GM21526 (cell line): ENCODE measurements around the gene CASTOR2.
"Not testable (repeated sequence)": the region's sequence is repeated elsewhere in the genome, so short reads cannot be mapped to it uniquely, and the experiment has no call there.

Source experiments
- ATAC-seq: cut with Tn5 transposase; IDR thresholded peaks from one replicate; pipeline ENCODE4 v1.9.1; 2021; ENCODE audit warnings: moderate library complexity; ENCODE audit not compliant: unreplicated experiment, low FRiP score

The CASTOR2 gene

DNA sequence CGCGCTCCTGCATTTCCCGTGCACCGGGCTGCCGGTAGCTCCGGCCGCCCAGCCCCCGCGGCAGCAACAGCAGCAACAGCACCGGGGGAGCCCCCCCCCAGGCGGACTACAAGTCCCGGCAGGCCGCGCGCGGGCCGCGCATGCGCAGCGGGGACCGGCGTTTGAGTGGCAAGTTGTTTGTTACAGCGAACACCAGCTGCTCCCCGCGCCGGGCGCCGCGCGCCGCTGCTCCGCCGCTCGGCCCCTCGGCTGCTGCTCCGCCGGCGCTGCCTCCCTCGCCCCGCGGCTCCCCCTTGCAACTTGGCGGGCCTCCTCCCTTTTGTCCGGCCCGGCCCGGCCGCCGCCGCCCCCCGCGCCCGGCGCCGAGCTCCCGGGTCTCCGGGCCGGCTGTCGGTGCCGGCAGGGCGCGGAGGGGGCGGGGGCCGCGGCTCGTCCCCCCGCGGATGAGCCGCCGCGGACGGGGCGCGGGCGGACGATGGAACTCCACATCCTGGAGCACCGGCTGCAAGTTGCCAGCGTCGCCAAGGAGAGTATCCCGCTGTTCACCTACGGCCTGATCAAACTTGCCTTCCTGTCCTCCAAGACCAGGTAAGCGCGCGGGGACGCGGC lies at the start of gene CASTOR2:
TSS of gene CASTOR2 (plus strand) at position 195 of the 609 bp plus-strand sequence. CDS start at position 476, 281 bp downstream.
- ATAC-seq = peak; percentile 77

DNA sequence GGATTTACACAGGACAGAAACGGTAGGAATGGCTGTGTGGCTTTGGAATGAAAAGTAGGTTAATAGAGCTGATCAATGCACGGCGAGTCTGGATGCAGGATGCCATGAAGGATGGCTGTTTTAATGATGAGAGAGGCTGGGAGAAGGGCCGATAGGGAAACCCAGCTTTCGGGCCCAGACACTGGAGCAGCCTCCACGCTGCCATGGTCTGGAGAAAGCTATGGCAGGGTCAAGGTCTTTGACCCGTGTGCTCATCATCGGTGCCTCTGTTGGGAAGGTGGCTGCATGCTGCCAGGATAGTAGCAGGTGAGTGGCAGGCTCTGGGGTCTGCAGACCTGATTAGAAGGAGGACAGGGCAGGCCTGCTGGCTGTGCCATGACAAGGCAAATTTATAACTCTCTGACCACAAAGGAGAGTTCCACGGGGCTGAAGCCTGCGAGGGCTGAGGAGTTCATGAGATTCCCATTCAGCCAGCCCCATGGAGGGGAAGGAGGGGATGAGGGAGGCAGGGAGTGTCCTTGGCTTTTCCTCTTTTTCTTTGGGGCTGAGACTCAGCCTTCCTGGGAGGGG lies 42.1 kb upstream of the CASTOR2 start:
- not testable (repeated sequence) for ATAC-seq

DNA sequence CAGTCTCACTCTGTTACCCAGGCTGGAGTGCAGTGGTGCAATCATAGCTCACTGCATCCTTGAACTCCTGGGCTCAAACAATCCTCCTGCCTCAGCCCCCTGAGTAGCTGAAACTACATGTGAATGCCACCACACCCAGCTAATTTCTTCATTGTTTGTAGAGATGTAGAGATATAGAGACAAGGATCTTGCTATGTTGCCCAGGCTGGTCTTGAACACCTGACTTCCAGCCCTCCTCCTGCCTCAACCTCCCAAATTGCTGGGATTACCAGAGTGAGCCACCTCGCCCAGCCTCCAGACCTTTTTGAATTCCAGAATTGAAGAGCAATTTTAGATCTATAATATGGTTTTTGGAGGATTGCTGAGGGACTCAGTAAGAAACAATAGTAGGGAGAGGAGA lies 40.9 kb upstream of the CASTOR2 start:
- ATAC-seq = not testable (repeated sequence)

DNA sequence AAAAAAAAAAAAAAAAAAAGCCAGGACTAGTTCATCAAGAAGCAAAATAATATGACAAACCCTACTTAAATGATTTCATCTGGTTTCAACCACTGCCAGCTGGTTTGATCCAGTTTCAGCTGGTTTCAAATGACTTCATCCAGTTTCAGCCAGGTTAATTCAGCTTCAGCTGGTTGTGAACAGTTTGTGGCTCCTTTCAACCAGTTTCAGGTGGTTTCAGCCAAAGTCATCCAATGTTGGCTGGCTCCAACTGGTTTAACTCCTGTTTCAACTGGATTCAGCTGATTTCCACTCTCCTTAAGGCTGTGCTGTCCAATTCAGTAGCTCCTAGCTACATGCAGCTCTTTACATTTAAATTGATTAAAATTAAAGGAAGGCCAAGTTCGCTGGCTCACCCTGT lies 37.5 kb upstream of the CASTOR2 start:
- ATAC-seq = not testable (repeated sequence)

DNA sequence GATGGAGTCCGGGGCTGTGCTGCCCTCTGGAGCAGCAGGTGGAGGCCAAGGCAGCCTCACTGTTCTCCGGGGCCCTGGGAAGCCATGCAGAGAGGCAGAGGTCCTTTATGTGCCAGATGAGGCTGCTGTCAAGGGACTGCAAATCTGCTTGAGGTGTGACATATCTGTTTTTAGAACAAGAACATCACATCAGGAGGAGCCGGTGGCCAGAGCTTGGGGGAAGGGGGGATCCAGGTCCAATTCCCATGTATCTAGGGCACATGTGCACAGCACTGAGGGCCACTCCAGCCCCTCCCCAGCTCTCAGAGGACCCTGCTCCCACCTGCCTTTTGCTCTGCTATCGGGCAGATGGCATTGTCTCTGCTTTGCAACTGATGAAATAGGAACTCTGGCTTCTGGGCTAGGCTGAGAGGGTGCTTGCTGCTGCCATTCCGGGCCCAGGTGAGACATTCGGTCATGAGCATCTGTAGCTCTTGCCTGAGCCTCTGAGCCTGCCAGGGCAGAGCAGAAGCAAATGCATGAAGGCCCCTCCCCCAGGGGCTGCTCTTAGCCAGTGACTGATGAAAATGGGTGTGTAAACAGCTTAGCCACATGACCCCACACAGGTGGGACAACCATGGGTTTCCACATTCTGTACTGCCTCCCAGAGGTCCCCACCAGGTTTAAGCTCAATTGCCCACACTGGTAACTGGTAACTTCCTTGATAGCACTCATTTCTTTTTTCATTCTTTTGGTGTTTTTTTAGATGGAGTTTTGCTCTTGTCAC lies 32.8 kb upstream of the CASTOR2 start:
- ATAC-seq = not testable (repeated sequence)

DNA sequence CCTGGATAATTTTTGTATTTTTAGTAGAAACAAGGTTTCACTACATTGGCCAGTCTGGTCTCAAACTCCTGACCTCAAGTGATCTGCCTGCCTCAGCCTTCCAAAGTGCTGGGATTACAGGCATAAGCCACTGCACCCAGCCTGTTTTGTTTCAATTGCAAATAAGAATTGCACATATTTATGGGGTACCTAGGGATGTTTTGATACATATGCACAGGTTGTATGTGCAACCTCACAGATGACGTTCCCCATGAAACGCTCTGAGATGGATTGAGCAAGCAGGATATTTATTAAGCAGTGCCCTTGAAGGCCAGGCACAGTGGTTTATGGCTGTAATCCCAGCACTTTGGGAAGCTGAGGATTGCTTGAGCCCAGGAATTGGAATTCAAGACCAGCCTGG lies 25.1 kb upstream of the CASTOR2 start:
- not testable (repeated sequence) for ATAC-seq

DNA sequence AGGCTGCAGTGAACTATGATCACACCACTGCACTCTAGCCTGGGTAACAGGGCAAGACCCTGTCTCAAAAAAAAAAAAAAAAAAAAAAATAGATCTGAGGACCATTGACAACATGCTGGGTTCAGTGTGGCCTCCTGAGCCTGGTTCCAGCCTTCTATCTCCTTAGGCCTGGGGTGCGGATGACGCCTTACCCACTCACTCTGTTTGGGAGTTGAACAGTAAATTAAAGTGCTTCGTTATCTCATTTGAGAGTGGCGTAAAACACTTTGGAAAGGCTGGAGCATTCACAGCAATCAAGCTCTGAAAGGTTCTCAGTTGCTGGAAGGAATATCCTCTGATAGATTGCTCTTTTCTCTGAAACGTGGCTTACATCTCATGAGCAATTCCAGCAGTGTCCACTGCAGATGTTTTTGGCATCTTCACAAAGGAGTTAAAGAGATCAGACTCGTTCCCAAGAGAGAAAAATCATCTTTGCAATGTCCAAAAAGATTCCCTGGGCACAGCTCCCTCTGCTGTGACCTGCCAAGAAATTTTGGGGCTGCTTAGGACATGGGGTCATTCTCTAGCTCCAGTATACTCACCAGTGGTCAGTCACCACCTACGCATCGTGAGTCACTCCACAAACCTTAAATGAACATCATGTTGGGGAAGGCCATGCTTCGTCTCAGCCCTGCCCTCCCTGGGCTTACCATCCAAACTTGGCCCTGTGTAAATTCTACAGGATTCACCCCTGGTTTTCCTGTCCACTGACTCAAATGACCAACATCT lies 23.0 kb upstream of the CASTOR2 start:
- ATAC-seq = not testable (repeated sequence)

DNA sequence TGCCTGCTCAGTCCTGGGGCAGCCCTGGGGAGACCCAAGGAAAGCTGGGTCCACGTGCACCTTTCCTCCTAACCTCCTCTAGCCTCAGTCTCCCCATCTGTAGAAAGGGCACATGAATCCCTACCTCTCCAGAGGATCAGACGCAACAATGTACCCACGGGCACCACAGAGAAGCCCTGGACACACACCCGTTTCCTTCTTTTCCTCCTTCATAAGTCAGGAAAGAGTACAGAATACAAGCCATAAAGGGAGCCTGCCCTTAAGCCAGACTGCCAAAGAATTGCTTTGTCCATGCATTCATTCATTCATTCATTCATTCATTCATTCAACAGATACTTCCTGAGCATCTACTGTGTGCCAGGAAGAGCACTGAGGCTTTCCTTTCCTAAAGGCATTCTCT lies 20.6 kb upstream of the CASTOR2 start:
- ATAC-seq = not testable (repeated sequence)

DNA sequence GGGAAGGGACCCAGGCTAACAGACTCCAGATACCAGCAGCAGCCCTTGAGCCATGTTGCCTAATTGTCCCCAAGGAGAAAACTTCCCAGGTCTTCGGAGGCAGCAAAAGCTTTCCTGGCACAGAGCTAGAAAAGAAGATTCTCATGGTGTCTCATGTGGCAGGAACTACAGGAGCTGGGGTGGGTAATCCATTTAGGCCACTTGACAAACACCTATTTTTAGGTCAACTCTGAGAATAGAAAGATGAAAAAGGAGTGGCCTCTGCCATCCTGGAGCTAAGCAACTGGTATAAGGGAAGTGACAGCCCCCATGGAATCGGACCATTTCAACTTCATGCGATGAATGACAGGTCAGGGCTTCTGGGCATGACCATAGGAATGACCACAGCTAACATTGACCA lies 16.8 kb upstream of the CASTOR2 start:
- ATAC-seq = not testable (repeated sequence)

DNA sequence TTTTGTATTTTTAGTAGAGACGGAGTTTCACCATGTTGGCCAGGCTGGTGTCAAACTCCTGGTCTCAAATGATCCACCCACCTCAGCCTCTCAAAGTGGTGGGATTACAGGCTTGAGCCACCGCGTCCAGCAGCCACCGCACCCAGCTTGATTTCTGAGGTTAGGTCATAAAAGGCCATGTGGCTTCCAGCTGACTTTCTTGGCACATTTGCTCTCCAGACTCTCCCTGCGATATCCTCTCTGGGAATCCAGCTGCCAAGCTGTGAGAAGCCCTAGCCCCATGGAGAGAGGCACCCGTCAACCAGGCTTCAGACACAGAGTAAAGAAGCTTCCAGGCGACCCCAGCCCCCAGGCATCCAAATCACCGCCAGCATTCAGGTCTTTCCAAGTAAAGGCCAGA lies 10.7 kb upstream of the CASTOR2 start:
- not testable (repeated sequence) for ATAC-seq

DNA sequence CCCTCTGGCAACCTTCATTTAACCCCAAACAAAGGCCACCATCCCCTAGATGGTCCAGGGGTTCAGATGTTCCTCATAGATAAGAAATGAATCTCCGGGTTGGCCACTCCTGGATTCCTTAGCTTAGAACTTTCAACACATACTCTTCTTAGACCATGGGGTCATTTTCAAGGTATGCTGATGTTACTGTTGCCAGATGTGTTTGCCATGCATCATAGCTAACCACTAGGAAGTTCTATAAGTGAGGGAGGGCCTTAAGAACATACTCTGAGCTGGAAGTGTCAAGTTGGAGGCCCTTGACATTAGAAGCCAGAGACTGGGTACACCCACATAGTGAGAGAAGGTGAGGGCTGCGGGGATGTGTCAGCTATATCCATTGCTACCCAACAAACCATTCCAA lies 6.2 kb upstream of the CASTOR2 start:
- not testable (repeated sequence) for ATAC-seq

DNA sequence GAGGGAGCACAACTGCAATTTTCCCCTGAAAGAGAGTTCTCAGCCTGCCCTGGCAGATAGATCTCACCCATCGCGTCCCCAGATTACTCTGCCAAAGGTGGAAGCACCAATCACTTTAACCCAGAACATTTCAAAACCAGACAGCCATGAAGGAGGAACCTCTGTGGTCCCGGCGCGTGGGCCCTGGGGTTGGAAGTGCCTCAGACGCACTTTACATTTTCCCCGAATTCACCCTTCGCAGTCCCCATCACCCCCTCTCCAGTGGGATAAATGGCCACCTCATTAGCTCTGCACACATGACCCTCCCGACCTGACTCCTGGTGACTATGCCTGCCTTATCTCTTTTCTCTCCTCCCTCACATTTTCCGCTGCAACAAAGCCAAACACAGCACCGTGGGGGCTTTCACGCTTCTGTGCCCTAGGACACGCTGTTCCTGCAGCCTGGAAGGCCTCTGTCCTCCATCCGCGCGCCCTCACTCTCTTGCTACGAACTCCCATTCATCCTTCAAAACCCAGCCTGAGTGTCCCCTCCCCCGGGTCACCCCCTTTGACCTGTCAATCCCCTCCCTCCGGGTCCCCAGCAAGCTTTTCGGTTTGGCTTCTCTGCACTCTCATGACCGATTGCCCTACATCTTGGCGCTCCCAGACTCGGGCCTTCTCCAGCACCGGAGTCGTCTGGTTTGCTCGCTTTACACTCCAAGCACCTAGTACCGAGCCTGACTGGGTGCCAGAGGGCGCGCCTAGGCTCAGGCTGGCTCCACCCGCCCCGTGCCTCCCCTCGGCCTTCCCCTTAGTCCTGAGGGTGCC lies 598 bp upstream of the CASTOR2 start:
- ATAC-seq = not testable (repeated sequence)

DNA sequence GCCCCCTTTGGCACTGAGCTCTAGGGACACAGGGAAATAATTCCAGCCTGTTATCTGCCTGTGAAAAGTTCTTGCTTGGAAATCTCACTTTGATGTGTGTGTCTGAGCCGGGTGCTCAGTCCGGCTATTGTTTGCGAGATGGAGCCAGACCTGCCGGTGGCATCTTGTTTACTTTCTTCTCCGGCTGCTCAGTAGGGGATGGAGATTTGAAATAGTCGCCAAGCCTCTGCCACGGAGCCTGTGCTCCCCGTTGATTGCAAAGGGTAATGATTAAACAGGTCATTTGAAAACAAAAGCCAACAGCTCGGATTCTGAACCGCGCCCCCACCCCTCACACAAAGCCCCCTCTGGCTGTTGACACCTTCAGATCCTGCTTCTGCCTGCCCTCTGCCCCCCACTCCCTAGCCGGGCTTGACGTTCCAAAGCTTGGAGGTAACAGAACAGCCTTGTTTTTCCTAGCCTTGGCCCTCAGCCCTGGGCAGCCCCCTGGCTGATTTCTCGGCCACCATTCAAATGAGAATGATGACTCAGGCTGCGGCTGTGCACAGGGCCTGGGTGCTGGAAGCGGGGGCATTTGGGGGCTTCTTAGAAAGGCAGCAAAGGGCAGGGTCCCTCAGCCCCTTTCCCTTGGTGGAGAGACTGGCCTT lies 1.8 kb downstream of the CASTOR2 start:
- not testable (repeated sequence) for ATAC-seq

DNA sequence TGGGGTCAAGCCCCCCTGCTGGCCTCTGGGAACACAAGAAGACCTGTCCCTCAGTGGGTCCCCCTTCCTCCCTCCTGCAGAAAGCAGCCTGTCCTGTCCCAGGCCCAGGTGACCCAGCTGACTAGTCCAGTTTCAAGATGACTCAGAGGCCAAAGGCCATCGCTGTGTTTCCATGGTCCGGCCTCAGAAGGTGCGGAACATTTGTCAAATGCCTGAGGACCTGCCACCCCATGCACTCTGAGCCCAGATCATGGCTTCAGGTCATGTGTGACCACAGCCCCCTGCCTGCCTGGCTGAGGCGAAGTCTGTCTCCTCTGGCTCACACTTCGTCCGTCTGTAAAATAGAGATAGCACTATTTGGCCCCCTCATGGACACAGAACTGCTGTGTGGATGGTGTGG lies 2.4 kb downstream of the CASTOR2 start:
- ATAC-seq = not testable (repeated sequence)

DNA sequence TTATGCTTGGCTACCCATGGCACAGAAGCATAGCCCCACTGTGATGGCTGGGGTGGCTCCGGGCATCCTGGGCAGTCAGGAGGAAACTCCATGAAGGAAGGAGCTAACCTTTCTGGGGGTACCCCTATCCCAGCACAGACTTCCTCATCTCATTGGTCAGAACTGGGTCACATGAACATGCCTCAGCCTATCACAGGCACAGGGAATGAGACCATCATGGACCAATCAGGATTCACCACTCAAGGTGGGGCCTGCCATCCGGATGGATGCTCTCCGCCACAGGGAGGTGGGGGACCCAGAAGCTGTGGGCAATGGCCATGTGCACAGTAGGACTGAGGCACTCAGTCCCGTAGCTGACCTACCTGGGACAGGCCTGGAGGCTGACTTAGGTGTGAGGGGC lies 6.9 kb downstream of the CASTOR2 start:
- not testable (repeated sequence) for ATAC-seq

DNA sequence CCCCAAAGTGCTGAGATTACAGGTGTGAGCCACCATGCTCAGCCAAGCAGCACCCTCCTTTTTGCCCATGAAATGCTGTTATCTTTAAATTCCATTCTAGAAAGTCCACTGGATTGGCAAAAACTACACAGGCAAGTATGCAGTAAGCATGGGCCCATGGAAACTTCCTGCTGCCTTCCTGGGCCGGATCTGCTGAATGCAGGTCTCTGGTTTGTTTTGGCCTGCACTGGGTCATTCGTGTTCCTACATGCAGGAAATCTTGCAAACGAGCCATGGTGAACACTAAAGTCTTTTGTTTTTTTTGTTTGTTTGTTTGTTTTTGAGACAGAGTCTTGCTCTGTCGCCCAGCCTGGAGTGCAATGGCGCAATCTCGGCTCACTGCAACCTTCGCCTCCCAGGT lies 7.9 kb downstream of the CASTOR2 start:
- ATAC-seq = not testable (repeated sequence)

DNA sequence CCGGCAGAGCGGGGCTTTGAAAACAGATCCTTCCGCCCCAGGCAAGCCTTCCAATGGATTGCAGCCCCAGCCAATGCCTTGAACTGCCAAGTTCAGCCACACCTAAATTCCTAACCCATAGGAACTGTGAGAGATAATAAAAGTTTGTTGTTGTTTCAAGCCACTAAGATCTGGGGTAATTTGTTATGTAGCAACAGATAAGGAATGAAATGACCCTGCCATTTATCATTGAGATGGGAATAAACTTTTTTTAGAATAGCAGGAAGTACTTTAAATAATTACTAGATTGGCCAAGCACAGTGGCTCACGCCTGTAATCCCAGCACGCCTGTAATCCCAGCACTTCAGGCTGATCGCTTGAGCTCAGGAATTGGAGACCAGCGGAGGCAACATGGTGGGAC lies 11.5 kb downstream of the CASTOR2 start:
- ATAC-seq = not testable (repeated sequence)

DNA sequence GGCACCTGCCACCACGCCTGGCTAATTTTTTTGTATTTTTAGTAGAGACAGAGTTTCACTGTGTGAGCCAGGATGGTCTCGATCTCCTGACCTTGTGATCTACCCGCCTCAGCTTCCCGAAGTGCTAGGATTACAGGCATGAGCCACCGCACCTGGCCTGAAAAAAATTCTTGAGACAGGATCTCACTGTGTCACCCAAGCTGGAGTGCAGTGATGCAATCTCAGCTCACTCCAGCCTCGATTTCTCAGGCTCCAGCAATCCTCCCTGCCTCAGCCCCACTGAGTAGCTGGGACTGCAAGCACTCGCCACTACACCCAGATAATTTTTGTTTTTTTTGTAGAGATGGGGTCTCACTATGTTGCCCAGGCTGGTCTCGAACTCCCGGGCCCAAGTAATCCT lies 13.0 kb downstream of the CASTOR2 start:
- not testable (repeated sequence) for ATAC-seq

DNA sequence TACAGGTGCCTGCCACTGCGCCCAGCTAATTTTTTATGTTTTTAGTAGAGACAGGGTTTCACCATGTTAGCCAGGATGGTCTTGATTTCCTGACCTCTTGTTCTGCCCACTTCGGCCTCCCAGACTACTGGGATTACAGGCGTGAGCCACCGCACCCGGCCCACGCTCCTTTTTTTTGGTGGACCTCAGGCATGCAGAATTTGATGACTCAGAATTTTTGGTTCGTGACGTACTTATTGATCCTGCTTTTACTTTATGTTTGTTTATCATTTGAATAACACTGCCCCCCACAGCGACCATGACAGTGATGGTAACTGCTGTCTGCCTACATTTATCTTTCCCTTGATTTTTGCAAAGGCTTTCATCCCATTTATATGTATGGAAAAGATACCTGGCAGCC lies 23.9 kb downstream of the CASTOR2 start:
- ATAC-seq = not testable (repeated sequence)

DNA sequence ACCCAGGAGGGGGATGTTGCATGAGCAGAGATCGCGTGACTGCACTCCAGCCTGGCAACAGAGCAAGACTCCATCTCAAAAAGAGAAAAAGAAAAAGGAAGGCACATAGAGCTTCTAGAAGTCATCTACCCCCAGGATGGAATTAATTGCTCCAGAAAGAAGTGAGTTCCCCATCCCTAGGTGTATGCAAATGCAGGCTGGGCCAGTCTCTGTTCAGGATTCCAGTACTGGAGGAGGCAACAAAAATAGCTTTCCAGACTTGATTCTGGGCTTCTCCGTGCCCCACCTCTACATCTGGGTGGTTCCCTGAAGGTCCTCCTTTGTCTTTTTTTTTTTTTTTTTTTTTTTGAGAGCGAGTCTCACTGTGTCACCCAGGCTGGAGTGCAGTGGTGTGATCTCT lies 28.6 kb downstream of the CASTOR2 start:
- ATAC-seq = no peak
